ENCODE measurements around the gene AMDHD2. TPM values are rescaled to one million over a fixed set of nuclear protein-coding genes. Genes with fewer than 3 reads are reported as not detected.

AMDHD2 gene, protein sequence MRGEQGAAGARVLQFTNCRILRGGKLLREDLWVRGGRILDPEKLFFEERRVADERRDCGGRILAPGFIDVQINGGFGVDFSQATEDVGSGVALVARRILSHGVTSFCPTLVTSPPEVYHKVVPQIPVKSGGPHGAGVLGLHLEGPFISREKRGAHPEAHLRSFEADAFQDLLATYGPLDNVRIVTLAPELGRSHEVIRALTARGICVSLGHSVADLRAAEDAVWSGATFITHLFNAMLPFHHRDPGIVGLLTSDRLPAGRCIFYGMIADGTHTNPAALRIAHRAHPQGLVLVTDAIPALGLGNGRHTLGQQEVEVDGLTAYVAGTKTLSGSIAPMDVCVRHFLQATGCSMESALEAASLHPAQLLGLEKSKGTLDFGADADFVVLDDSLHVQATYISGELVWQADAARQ
- 100 to 1,000 TPM; 104 to 215 (median 122) TPM for total RNA-seq
- 40.1 TPM for total RNA-seq (2013)
- 15.9 to 80.7 (median 51.8) reads per million in 29 experiments for total RNA-seq

DNA sequence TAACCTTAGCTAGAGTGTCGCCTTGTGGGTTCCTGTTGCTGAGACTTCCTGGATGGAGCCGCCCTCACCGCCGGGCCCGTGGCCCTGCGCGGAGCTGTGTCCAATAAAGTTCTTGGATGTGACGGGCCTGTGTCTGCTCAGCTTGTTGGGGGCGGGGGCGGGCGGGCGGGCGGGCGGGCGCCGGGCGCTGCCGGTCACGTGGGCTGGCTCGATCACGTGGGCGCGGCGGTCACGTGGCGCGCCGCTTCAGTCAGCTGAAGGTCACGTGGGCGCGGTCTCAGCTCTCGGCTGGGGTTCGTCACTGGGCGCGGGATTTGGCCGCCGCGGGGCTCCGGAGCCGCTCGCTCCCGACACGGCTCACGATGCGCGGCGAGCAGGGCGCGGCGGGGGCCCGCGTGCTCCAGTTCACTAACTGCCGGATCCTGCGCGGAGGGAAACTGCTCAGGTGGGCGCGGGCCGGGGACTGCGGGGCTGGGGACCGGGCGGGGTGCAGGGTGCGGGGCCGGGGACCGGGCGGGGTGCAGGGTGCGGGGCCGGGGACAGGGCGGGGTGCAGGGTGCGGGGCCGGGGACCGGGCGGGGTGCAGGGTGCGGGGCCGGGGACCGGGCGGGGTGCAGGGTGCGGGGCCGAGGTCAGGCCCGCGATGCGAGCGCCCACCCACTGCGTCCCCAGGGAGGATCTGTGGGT, at the start of gene AMDHD2:
AMDHD2 (plus strand) TSS at position 275 of the 687 bp plus-strand sequence; CDS start at position 363, 88 bp downstream.
- H3K9me3 Mint-ChIP-seq: no peaks in the 10 kb centered on the region
- H3K36me3 Mint-ChIP-seq: peaks cover 17% of the 10 kb centered on the region
- H3K36me3 ChIP-seq (ENCODE audit: control insufficient read depth in 2 of 2, extremely low read depth in 1 of 2, insufficient read depth in 1 of 2, low read length in 1 of 2): peaks cover 3 to 33% of the 10 kb centered on the region in 2 donors
- H3K4me3 ChIP-seq (ENCODE audit: control insufficient read depth in 1 of 2, extremely low read depth in 1 of 2, low read length in 1 of 2): peak within 1 kb of the TSS; percentile 60 to 64
- peak within 1 kb of the TSS; percentile 84 to 90 (median 86) for H3K4me3 Mint-ChIP-seq
- ChIA-PET CTCF (interaction anchor here (0.5 to 1.5 kb wide), 4 partner anchors 17 to 1228 kb away, joined by 3 to 6 read pairs (median 4); partner anchors contain the start of genes PDPK1 (in 1 of the 2) and PGP (in 1 of the 2)), POLR2A (interaction anchor here (0.6 to 2.8 kb wide), 9 partner anchors 10 to 383 kb away, joined by 3 to 31 read pairs (median 4); partner anchors contain the start of genes CEMP1 (in 2 of the 2), PDPK1 (in 1 of the 2) and TRAF7 (in 1 of the 2))
- H3K27ac ChIP-seq (ENCODE audit: low read length): peak within 1 kb of the TSS; percentile 84
- DNase-seq: peak; percentile 64 to 97 (median 88)
- 0% methylated on average over 75 of the region's 83 CpGs for WGBS (ENCODE audit: insufficient coverage)
- H3K27ac Mint-ChIP-seq: peak within 1 kb of the TSS; percentile 91 to 92
- peak; percentile 67 to 76 (median 72) for ATAC-seq (replicated peaks in 1 of 4)
- H3K27me3 Mint-ChIP-seq: no peaks in the 10 kb centered on the region
- peaks cover 20 to 65% of the 10 kb centered on the region in 2 experiments for H3K4me1 ChIP-seq (ENCODE audit: control insufficient read depth in 1 of 2, extremely low read depth in 1 of 2, insufficient read depth in 2 of 2, low read length in 2 of 2)
- H3K9me3 ChIP-seq: no peaks in the 10 kb centered on the region
- H3K4me1 Mint-ChIP-seq: peaks cover 66 to 68% (median 67%) of the 10 kb centered on the region in 3 donors
- no peaks in the 10 kb centered on the region for H3K27me3 ChIP-seq (replicated peaks in 1 of 2; ENCODE audit: control insufficient read depth in 2 of 2, extremely low read depth in 1 of 2, insufficient read depth in 2 of 2, low read length in 1 of 2)

DNA sequence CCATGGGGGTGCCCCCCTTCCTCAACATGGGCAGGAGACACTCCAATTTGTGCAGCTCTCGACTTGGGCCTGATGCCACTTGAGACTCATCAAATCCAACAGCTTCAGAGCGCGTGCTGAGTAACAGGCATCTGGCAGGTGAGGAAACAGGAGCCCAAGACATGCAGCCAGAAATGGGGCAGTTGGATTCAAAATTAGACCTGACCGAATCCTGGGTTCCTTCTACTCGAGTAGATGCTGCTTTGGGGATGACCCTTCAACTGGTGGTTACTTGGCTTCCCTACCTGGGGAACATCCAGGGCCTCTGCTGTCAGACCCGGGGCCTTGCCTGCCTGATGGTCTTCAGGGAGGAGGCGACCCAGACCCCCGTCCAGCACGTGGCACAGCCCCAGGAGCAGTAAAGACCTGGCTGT, 49.6 kb upstream of the AMDHD2 start:
- Histone ChIP-seq H3K9me3 (no peaks in the 10 kb centered on the region), H3K36me3 (ENCODE audit: control insufficient read depth in 2 of 2, extremely low read depth in 1 of 2, insufficient read depth in 1 of 2, low read length in 1 of 2) (no peaks in the 10 kb centered on the region), H3K27ac (ENCODE audit: low read length) (no peak overlapping the region), H3K27me3 (replicated peaks in 1 of 2; ENCODE audit: control insufficient read depth in 2 of 2, extremely low read depth in 1 of 2, insufficient read depth in 2 of 2, low read length in 1 of 2) (peaks cover 3 to 66% of the 10 kb centered on the region in 2 experiments), H3K4me3 (ENCODE audit: control insufficient read depth in 1 of 2, extremely low read depth in 1 of 2, low read length in 1 of 2) (no peak overlapping the region), H3K4me1 (ENCODE audit: control insufficient read depth in 1 of 2, extremely low read depth in 1 of 2, insufficient read depth in 2 of 2, low read length in 2 of 2) (peaks cover 2 to 48% of the 10 kb centered on the region in 2 experiments)
- 54% methylated on average over 8 of the region's 9 CpGs for WGBS (ENCODE audit: insufficient coverage)
- ChIA-PET CTCF (interaction anchor here in 1 of 2 donors (0.6 kb wide), 1 partner anchor 8 kb away, joined by 3 read pairs; no protein-coding TSS in a partner anchor), POLR2A (no interaction called here)
- peak overlapping the region in 1 of 2 donors; percentile 5 for H3K27ac Mint-ChIP-seq
- peaks cover 14 to 36% of the 10 kb centered on the region in 2 donors for H3K27me3 Mint-ChIP-seq
- ATAC-seq (replicated peaks in 1 of 4) (no peak), DNase-seq (no peak)
- no peaks in the 10 kb centered on the region for H3K36me3 Mint-ChIP-seq
- no peaks in the 10 kb centered on the region for H3K9me3 Mint-ChIP-seq
- H3K4me3 Mint-ChIP-seq: peak overlapping the region in 1 of 3 donors; percentile 38
- peaks cover 10 to 22% (median 11%) of the 10 kb centered on the region in 3 donors for H3K4me1 Mint-ChIP-seq

DNA sequence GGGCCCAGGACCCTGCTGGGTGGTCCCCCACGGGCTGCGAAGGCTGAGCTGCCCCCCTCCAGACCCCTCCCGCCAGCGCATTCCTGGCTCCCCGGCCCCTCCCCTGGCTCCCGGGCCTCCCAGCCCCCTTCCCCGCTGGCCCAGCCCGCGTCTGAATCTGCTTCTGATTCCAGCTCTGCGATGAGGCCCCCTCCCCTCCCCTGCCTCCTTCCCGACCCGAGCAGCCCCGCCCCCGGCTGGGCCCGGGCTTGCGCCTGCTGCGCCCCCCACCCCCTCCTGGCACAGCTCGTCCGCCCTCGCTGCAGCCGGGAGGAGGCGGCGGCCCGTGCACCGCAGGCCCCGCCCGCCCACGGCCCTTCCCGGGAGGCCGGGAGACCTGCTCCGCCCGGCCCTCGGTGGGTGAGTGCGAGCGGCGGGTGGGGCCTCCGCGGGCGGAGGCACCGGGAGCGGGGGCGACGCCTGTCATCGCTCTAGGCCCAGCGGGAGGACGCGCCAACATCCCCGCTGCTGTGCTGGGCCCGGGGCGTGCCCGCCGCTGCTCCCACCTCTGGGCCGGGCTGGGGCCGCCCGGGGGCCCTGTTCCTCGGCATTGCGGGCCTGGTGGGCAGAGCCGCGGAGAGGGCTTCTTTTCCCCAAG, 49.0 kb upstream of the AMDHD2 start, which contains the start of gene NTN3:
NTN3 (plus strand) TSS at position 282 of the 637 bp plus-strand sequence. CDS start 405 bp downstream, outside the sequence.
- POLR2A ChIA-PET: no interaction called here
- Histone ChIP-seq H3K9me3 (no peaks in the 10 kb centered on the region), H3K4me1 (ENCODE audit: control insufficient read depth in 1 of 2, extremely low read depth in 1 of 2, insufficient read depth in 2 of 2, low read length in 2 of 2) (peaks cover 2 to 53% of the 10 kb centered on the region in 2 experiments), H3K4me3 (ENCODE audit: control insufficient read depth in 1 of 2, extremely low read depth in 1 of 2, low read length in 1 of 2) (peak within 1 kb of the TSS in 1 of 2 donors; percentile 5), H3K27ac (ENCODE audit: low read length) (no peak within 1 kb of the TSS), H3K36me3 (ENCODE audit: control insufficient read depth in 2 of 2, extremely low read depth in 1 of 2, insufficient read depth in 1 of 2, low read length in 1 of 2) (no peaks in the 10 kb centered on the region), H3K27me3 (replicated peaks in 1 of 2; ENCODE audit: control insufficient read depth in 2 of 2, extremely low read depth in 1 of 2, insufficient read depth in 2 of 2, low read length in 1 of 2) (peaks cover 3 to 63% of the 10 kb centered on the region in 2 experiments)
- CTCF ChIA-PET: no interaction called here
- peaks cover 12 to 26% (median 13%) of the 10 kb centered on the region in 3 donors for H3K4me1 Mint-ChIP-seq
- no peak for ATAC-seq (replicated peaks in 1 of 4)
- under 1% methylated on average over 52 of the region's 59 CpGs for WGBS (ENCODE audit: insufficient coverage)
- H3K4me3 Mint-ChIP-seq: peak within 1 kb of the TSS in 1 of 3 donors; percentile 50
- no peaks in the 10 kb centered on the region for H3K36me3 Mint-ChIP-seq
- peak within 1 kb of the TSS in 1 of 2 donors; percentile 5 for H3K27ac Mint-ChIP-seq
- peaks cover 14 to 36% of the 10 kb centered on the region in 2 donors for H3K27me3 Mint-ChIP-seq
- no peaks in the 10 kb centered on the region for H3K9me3 Mint-ChIP-seq
- peak in 1 of 35 experiments; percentile 23 for DNase-seq

DNA sequence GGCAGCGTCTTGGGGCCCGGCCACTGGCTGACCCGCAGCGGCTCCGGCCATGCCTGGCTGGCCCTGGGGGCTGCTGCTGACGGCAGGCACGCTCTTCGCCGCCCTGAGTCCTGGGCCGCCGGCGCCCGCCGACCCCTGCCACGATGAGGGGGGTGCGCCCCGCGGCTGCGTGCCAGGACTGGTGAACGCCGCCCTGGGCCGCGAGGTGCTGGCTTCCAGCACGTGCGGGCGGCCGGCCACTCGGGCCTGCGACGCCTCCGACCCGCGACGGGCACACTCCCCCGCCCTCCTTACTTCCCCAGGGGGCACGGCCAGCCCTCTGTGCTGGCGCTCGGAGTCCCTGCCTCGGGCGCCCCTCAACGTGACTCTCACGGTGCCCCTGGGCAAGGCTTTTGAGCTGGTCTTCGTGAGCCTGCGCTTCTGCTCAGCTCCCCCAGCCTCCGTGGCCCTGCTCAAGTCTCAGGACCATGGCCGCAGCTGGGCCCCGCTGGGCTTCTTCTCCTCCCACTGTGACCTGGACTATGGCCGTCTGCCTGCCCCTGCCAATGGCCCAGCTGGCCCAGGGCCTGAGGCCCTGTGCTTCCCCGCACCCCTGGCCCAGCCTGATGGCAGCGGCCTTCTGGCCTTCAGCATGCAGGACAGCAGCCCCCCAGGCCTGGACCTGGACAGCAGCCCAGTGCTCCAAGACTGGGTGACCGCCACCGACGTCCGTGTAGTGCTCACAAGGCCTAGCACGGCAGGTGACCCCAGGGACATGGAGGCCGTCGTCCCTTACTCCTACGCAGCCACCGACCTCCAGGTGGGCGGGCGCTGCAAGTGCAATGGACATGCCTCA, 48.3 kb upstream of the AMDHD2 start:
- H3K27ac ChIP-seq (ENCODE audit: low read length): no peak overlapping the region
- peaks cover 2 to 58% of the 10 kb centered on the region in 2 experiments for H3K4me1 ChIP-seq (ENCODE audit: control insufficient read depth in 1 of 2, extremely low read depth in 1 of 2, insufficient read depth in 2 of 2, low read length in 2 of 2)
- ChIA-PET POLR2A (no interaction called here), CTCF (no interaction called here)
- peaks cover 14 to 36% of the 10 kb centered on the region in 2 donors for H3K27me3 Mint-ChIP-seq
- no peaks in the 10 kb centered on the region for H3K9me3 ChIP-seq
- 37% methylated on average over 61 of the region's 61 CpGs for WGBS (ENCODE audit: insufficient coverage)
- H3K4me1 Mint-ChIP-seq: peaks cover 17 to 32% (median 21%) of the 10 kb centered on the region in 3 donors
- DNase-seq (no peak), ATAC-seq (replicated peaks in 1 of 4) (no peak)
- no peaks in the 10 kb centered on the region for H3K36me3 ChIP-seq (ENCODE audit: control insufficient read depth in 2 of 2, extremely low read depth in 1 of 2, insufficient read depth in 1 of 2, low read length in 1 of 2)
- H3K9me3 Mint-ChIP-seq: no peaks in the 10 kb centered on the region
- H3K4me3 ChIP-seq (ENCODE audit: control insufficient read depth in 1 of 2, extremely low read depth in 1 of 2, low read length in 1 of 2): peak overlapping the region in 1 of 2 donors; percentile 5
- peaks cover 3 to 58% of the 10 kb centered on the region in 2 experiments for H3K27me3 ChIP-seq (replicated peaks in 1 of 2; ENCODE audit: control insufficient read depth in 2 of 2, extremely low read depth in 1 of 2, insufficient read depth in 2 of 2, low read length in 1 of 2)
- no peaks in the 10 kb centered on the region for H3K36me3 Mint-ChIP-seq
- peak overlapping the region in 1 of 3 donors; percentile 50 for H3K4me3 Mint-ChIP-seq
- H3K27ac Mint-ChIP-seq: no peak overlapping the region

DNA sequence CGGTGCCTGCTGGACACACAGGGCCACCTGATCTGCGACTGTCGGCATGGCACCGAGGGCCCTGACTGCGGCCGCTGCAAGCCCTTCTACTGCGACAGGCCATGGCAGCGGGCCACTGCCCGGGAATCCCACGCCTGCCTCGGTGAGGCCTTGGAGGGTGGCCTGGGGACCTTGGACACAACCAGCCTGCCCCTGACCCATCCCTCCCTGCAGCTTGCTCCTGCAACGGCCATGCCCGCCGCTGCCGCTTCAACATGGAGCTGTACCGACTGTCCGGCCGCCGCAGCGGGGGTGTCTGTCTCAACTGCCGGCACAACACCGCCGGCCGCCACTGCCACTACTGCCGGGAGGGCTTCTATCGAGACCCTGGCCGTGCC, 47.7 kb upstream of the AMDHD2 start:
- 97% methylated on average over 26 of the region's 27 CpGs for WGBS (ENCODE audit: insufficient coverage)
- CTCF ChIA-PET: no interaction called here
- Mint-ChIP-seq H3K4me1 (peaks cover 18 to 32% (median 24%) of the 10 kb centered on the region in 3 donors), H3K36me3 (no peaks in the 10 kb centered on the region), H3K27ac (no peak overlapping the region), H3K27me3 (peaks cover 14 to 32% of the 10 kb centered on the region in 2 donors), H3K4me3 (peak overlapping the region in 1 of 3 donors; percentile 58), H3K9me3 (no peaks in the 10 kb centered on the region)
- POLR2A ChIA-PET: no interaction called here
- DNase-seq: no peak
- Histone ChIP-seq H3K4me3 (ENCODE audit: control insufficient read depth in 1 of 2, extremely low read depth in 1 of 2, low read length in 1 of 2) (no peak overlapping the region), H3K27ac (ENCODE audit: low read length) (no peak overlapping the region), H3K27me3 (replicated peaks in 1 of 2; ENCODE audit: control insufficient read depth in 2 of 2, extremely low read depth in 1 of 2, insufficient read depth in 2 of 2, low read length in 1 of 2) (peaks cover 3 to 52% of the 10 kb centered on the region in 2 experiments), H3K9me3 (no peaks in the 10 kb centered on the region), H3K4me1 (ENCODE audit: control insufficient read depth in 1 of 2, extremely low read depth in 1 of 2, insufficient read depth in 2 of 2, low read length in 2 of 2) (peaks cover 2 to 55% of the 10 kb centered on the region in 2 experiments), H3K36me3 (ENCODE audit: control insufficient read depth in 2 of 2, extremely low read depth in 1 of 2, insufficient read depth in 1 of 2, low read length in 1 of 2) (no peaks in the 10 kb centered on the region)
- ATAC-seq (replicated peaks in 1 of 4): no peak
